GM21717 (cell line): ENCODE results near the gene PMVK.
A peak's percentile ranks its signal among the peaks of the same experiment; 100 is the strongest.

Experiments used
- ATAC-seq: cut with Tn5 transposase; IDR thresholded peaks from one replicate; pipeline ENCODE4 v1.9.1; 2021; ENCODE audit warnings: mild to moderate bottlenecking, moderate library complexity; ENCODE audit not compliant: unreplicated experiment

The PMVK gene

DNA sequence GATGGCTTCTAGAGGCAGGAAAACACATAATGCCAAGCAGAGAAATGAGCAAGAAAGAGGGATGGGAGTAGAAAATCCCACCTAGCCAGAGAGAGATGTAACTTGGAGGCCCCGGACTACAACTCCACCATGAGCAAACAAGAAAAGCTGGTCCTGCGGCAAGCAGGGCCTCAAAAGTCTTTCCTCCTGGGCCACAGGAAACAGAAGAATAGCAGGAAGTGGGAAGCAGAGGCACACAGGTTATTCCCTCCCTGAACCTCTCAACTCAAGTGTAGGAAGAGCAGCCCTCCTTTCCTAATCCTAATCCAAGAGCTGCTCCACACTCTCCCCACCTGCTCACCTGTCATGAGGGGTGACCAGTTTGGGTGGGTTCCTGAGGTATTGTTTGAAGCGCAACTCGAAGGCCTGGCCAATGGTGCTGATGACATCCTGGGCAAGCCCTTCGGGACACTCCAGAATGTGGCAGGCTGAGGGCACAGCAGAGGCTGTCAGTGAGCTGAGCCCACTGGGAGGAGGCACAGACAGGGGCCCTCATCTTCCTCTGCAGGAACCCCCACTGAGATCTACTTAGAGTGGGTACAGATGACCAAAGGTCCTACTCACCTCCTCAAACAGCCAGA is 30.9 kb upstream of the PMVK start:
- ATAC-seq, result no peak

GRCh38 chr1:154966111-154966510 is 29.6 kb upstream of the PMVK start:
- no peak for ATAC-seq

- no peak for ATAC-seq
Measured at GRCh38 chr1:154964359-154964758, 27.8 kb upstream of the PMVK start.

- no peak for ATAC-seq
Measured at GRCh38 chr1:154963643-154964042, 27.1 kb upstream of the PMVK start.

DNA sequence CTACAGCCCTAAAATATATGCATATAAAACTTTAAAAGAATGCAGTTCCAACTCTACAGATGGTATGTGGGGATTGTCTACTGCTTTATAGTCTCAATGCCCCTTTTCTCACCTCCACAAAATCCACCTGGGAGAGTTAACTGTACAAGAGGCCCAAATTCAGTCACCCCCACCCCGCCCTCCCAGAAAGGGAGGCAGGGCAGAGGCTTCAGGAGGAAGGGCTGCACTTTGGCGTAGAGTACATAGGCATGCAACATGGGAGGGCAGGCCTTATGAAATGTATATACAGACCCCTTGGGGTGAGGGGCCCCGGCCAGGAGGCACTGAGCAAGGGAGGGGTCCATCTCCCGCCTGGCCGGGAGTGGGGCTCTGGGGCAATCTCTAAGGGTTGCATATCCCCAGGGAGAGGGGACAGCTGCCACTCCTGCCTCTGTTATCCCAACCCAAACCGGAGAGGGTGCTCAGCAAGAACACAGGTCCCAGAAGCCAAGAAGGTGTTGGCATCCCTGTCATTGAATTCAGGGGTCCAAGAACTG is 26.3 kb upstream of the PMVK start:
- ATAC-seq, result no peak

- no peak for ATAC-seq
Measured at GRCh38 chr1:154962156-154962749, 25.7 kb upstream of the PMVK start.

- peak; percentile 55 for ATAC-seq
Measured at GRCh38 chr1:154961207-154962155, 25.0 kb upstream of the PMVK start, which contains the start of gene PYGO2. PYGO2 (minus strand) TSS chr1:154961782; CDS start chr1:154961576, 206 bp downstream.

GRCh38 chr1:154960446-154961136 is 24.1 kb upstream of the PMVK start:
- no peak for ATAC-seq

DNA sequence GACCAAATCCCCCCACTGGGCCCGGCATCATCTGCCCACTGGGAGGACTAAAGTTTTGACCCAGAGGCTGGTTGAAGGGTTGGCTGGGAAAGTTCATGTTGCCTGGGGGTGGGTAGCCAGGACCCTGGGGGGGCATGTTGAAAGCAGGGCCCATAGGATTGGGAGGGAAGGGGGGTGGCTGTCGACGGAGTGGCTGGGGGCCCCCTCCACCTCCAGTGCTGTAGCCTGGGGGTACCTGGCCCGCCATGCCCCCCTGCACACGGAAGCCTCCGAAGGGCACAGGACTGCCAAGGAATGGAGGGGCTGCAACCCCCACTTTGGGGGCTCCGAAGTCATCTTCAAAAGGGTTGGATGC is 22.9 kb upstream of the PMVK start:
- no peak for ATAC-seq

- no peak for ATAC-seq
Measured at GRCh38 chr1:154958681-154959425, 22.3 kb upstream of the PMVK start.

DNA sequence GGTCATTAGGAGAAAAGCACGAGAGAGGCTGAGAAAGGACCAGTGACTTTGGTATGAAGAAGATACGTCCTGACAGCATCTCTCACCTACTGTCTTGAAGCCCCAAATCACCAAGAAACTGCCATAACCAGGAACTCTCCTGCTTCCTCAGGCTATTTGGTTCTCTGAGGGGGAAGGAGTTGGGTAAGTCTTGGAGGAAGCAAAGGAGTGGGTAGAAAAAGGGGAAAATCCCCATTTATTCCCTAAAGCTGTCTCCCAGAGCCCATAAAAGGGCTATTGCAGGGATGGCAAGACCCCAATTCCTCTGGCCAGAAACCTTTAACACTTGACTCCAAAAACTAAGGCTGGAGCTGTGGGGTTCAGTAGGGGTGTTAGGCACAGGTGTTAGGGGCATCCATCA is 21.5 kb upstream of the PMVK start:
- ATAC-seq, result no peak

DNA sequence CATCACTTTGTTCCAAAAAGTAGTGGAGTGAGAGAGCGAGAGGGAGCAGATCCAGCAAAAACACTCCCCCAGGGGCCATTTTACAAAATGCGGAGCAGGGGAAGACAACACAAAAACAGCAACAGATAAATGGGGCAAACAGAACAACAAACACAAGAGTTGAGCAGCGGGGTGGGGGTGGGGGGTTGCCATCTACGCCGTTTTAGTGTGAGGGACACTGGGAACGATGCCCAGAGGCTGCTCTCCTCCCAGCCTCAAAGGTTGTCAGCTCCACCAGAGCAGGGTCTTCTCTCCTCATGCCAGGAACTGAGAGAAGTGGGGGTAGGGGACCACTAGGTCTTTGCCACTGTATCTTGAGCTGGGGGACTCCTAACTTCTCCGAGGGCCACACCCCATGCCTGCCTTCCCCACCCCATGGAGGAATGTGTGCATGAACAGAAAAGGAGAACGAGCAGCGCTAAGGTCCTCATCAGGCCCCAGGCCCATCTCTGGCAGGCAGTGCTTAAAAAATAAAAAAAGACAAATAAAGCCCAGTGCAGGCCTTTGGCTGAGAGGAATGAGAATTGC is 20.7 kb upstream of the PMVK start:
- ATAC-seq, result no peak

- ATAC-seq, result no peak
Measured at GRCh38 chr1:154956544-154956941, 20.0 kb upstream of the PMVK start.

- ATAC-seq, result no peak
Measured at GRCh38 chr1:154955718-154956543, 19.4 kb upstream of the PMVK start, which contains the start of gene PBXIP1. PBXIP1 (minus strand) TSS chr1:154956099; CDS start chr1:154953721, 2,378 bp downstream.

DNA sequence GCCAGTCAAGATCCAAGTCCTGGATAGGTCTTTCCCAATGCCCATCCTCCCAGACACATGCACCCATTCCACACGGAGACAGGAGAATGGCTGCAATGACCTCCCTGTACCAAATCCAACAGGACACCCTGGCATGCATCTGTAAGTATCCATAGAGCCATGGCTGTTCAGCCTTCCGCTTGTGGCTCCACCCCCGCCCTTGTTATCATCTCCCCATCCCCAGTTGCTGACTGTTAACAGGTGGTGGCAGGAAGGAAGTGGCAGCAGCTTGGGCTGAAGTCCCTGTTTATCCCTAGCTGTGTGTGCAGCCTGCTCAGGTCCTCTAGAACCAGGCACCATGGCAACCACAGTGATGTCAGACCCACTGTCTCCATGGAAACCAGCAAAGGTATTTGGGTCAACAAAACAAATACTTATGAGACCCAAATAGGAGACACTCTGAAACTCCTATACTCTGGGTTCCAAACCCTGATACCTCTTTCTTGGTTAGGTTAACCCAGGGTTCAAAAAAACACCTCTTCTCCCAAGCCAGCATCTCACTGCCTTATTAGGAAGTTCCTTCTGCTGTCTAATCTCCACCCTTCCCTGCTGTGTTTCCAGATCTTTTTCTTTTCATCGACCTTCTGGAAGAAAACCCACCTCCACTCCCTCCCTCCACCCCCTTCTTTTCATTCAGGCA is 18.7 kb upstream of the PMVK start:
- ATAC-seq, result no peak

DNA sequence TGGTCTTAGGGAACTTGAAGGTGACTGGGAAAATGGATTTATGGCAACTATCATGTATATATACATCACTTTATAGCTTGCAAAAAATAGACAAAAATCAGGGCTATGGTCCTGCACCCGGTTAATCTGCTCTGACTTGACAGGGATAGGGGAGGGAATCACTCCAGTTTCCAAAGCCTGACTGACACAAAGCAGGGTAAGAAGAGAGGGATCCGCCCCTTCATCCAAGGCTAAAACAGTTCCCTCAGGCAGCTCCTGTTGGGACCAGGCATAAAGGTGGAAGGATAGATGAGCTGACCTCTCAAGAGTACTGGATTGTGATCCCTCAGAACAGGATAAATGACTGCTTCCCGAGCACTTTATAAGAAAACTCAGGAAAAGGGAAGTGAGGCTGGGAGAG is 18.0 kb upstream of the PMVK start:
- no peak for ATAC-seq

DNA sequence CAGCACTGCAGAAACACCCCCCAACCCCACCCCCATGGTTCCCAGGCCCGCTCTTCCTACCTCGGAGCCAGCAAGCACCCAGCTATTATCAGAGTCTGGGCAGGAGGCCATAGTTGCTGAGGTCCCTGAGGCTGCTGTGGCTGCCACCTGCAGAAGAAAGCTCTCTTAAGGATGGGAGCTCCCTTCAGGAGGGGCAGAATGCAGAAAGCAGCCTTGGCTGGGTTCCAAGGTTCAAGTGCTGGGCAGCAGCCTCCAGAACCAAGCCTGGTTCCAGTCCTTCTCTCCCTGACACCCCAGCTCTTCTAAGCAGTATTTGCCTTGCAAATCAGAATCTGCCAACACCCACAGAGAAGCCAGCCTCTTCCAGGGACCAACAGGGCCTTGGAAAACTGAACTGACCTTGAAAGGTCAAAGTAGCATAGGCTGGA is 17.1 kb upstream of the PMVK start:
- no peak for ATAC-seq

GRCh38 chr1:154952664-154953063 is 16.1 kb upstream of the PMVK start:
- ATAC-seq, result no peak
